NK-92 (cell line): ENCODE data around the gene ABCC4.
"Not testable (repeated sequence)": the region's sequence is repeated elsewhere in the genome, so short reads cannot be mapped to it uniquely, and the experiment has no call there.

Experiments used
- DNase-seq: peaks from one replicate; lab custom pipeline; 2025; ENCODE audit not compliant: unreplicated experiment; lab: John Stamatoyannopoulos, UW

The ABCC4 gene

GRCh38 chr13:95231393-95231792 lies 69.9 kb downstream of the ABCC4 start:
- DNase-seq, result no peak

GRCh38 chr13:95229855-95230254 lies 71.4 kb downstream of the ABCC4 start:
- no peak for DNase-seq

GRCh38 chr13:95228130-95228529 lies 73.1 kb downstream of the ABCC4 start:
- no peak for DNase-seq

- DNase-seq, result no peak
Observed at GRCh38 chr13:95226932-95227695, 74.1 kb downstream of the ABCC4 start.

- DNase-seq, result no peak
Observed at GRCh38 chr13:95226476-95226875, 74.8 kb downstream of the ABCC4 start.

GRCh38 chr13:95226050-95226449 lies 75.2 kb downstream of the ABCC4 start:
- DNase-seq, result no peak

- DNase-seq, result no peak
Observed at GRCh38 chr13:95224064-95224463, 77.2 kb downstream of the ABCC4 start.

- DNase-seq, result no peak
Observed at GRCh38 chr13:95222733-95223018, 78.6 kb downstream of the ABCC4 start.

- no peak for DNase-seq
Observed at GRCh38 chr13:95221971-95222732, 79.1 kb downstream of the ABCC4 start.

GRCh38 chr13:95220611-95221010 lies 80.6 kb downstream of the ABCC4 start:
- no peak for DNase-seq

- no peak for DNase-seq
Observed at GRCh38 chr13:95217920-95218830, 83.1 kb downstream of the ABCC4 start.

- no peak for DNase-seq
Observed at GRCh38 chr13:95216182-95216581, 85.1 kb downstream of the ABCC4 start.

- no peak for DNase-seq
Observed at GRCh38 chr13:95212983-95213850, 88.0 kb downstream of the ABCC4 start.

- no peak for DNase-seq
Observed at GRCh38 chr13:95209109-95209508, 92.1 kb downstream of the ABCC4 start.

GRCh38 chr13:95207769-95208366 lies 93.4 kb downstream of the ABCC4 start:
- DNase-seq, result no peak

- DNase-seq, result no peak
Observed at GRCh38 chr13:95206116-95206515, 95.1 kb downstream of the ABCC4 start.

- no peak for DNase-seq
Observed at GRCh38 chr13:95204231-95204765, 97.0 kb downstream of the ABCC4 start.

- DNase-seq, result no peak
Observed at GRCh38 chr13:95201814-95202651, 99.2 kb downstream of the ABCC4 start.

- DNase-seq, result not testable (repeated sequence)
Observed at GRCh38 chr13:95200386-95200957, 100.8 kb downstream of the ABCC4 start.
